Measurements from ENCODE around the gene SYT2. TPM values are rescaled to one million over a fixed set of nuclear protein-coding genes. Genes with fewer than 3 reads are reported as not detected.

SYT2 gene
- total RNA-seq, 1 donor from 2014 or later, result not detected

- DNase-seq (ENCODE audit: low read depth), result no peak
- no peak overlapping the region for H3K4me3 ChIP-seq (ENCODE audit: low read depth, low read length)
- TF ChIP-seq CTCF (conservative IDR thresholded peaks at IDR 0.05; ENCODE audit: low read depth, low read length), result no peak
Measured at GRCh38 chr1:202687798-202688197, 22.5 kb downstream of the SYT2 start.

- no peak for TF ChIP-seq CTCF (conservative IDR thresholded peaks at IDR 0.05; ENCODE audit: low read depth, low read length)
- H3K4me3 ChIP-seq (ENCODE audit: low read depth, low read length), result no peak overlapping the region
- DNase-seq (ENCODE audit: low read depth), result no peak
Measured at GRCh38 chr1:202687370-202687769, 22.9 kb downstream of the SYT2 start.

GRCh38 chr1:202685641-202686040, 24.6 kb downstream of the SYT2 start:
- no peak for TF ChIP-seq CTCF (conservative IDR thresholded peaks at IDR 0.05; ENCODE audit: low read depth, low read length)
- no peak for DNase-seq (ENCODE audit: low read depth)
- H3K4me3 ChIP-seq (ENCODE audit: low read depth, low read length), result no peak overlapping the region

GRCh38 chr1:202684716-202685115, 25.5 kb downstream of the SYT2 start:
- no peak overlapping the region for H3K4me3 ChIP-seq (ENCODE audit: low read depth, low read length)
- DNase-seq (ENCODE audit: low read depth), result no peak
- TF ChIP-seq CTCF (conservative IDR thresholded peaks at IDR 0.05; ENCODE audit: low read depth, low read length), result no peak

- no peak for TF ChIP-seq CTCF (conservative IDR thresholded peaks at IDR 0.05; ENCODE audit: low read depth, low read length)
- H3K4me3 ChIP-seq (ENCODE audit: low read depth, low read length), result no peak overlapping the region
- DNase-seq (ENCODE audit: low read depth), result no peak
Measured at GRCh38 chr1:202683029-202683428, 27.2 kb downstream of the SYT2 start.

GRCh38 chr1:202682477-202682876, 27.8 kb downstream of the SYT2 start:
- no peak for TF ChIP-seq CTCF (conservative IDR thresholded peaks at IDR 0.05; ENCODE audit: low read depth, low read length)

GRCh38 chr1:202681736-202682420, 28.4 kb downstream of the SYT2 start:
- no peak for DNase-seq (ENCODE audit: low read depth)
- H3K4me3 ChIP-seq (ENCODE audit: low read depth, low read length), result no peak overlapping the region
- no peak for TF ChIP-seq CTCF (conservative IDR thresholded peaks at IDR 0.05; ENCODE audit: low read depth, low read length)

More at GRCh38 chr1:202682477-202682876, 27.8 kb downstream of the SYT2 start:
- H3K4me3 ChIP-seq (ENCODE audit: low read depth, low read length), result no peak overlapping the region
- no peak for DNase-seq (ENCODE audit: low read depth)

Data from epithelial cell of proximal tubule (primary cell).